H54 (cell line): ENCODE results near the gene SLC35F3.
"Not testable (repeated sequence)": the region's sequence is repeated elsewhere in the genome, so short reads cannot be mapped to it uniquely, and the experiment has no call there.

Experiments
- DNase-seq: peaks from one replicate; pipeline ENCODE4 v3.0.0; 2011; ENCODE audit warnings: low spot score, mixed read lengths; ENCODE audit not compliant: insufficient read length
- FAIRE-seq: peaks from 3 replicates; lab custom pipeline; 2011; peaks lifted over from hg19 to GRCh38; lab: Jason Lieb, UNC
- POLR2A ChIP-seq: IDR thresholded peaks from 2 replicates; pipeline ENCODE4 v1.6.1; 2011; ENCODE audit warnings: low read depth, mild to moderate bottlenecking, low read length

SLC35F3 gene

DNA sequence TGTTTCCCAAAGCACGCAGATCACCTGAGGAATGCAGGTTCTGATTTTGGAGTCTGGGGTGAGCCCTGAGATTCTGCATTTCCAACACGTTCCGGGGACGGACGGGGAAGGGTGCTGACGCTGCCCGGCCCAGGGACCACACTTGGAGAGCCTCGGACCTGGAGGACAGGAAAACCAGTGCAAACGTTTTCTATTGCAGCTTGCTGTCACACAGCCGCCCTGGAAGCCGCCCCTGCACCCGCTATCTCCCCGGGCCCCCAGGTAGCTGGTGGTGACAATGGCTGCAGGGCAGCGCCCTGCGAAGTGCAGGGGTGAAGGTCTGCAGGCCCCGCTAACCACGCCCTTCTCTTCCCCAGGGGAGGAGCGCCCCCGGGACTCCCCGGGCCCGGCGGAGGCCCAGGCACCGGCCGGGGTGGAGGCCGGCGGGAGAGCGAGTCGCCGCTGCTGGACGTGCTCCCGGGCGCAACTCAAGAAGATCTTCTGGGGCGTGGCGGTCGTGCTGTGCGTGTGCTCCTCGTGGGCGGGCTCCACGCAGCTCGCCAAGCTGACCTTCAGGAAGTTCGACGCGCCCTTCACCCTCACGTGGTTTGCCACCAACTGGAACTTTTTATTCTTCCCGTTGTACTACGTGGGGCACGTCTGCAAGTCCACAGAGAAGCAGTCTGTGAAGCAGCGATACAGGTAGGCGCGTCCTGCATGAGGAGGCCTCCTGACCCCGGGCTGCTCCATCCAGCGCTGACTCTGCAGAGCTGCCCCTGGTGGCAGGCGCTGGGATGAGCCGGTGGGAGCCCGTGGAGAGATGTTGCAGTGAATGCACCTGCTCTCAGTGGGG is 326.8 kb downstream of the SLC35F3 start:
- no peak for FAIRE-seq
- no peak for TF ChIP-seq POLR2A
- DNase-seq = no peak

DNA sequence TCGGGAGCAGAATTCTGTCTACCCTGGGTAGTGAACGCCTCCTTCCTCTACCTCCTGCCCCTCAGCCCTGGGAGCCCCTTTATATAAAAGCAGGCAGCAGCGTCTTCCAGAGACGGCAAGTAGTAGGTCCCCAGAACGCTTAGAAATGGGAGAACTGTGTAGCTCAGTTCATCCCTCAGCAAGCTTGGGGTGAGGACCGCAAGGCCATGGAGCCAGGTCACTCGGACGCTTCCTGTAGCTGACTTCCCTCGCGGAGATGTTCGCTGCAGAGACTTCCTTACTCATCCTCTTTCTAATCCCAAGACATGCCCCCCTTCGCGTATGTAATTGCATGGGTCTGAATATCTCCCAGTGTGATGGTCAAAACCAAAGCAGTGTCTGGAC is 327.4 kb downstream of the SLC35F3 start:
- DNase-seq = no peak
- TF ChIP-seq POLR2A = no peak
- no peak for FAIRE-seq

DNA sequence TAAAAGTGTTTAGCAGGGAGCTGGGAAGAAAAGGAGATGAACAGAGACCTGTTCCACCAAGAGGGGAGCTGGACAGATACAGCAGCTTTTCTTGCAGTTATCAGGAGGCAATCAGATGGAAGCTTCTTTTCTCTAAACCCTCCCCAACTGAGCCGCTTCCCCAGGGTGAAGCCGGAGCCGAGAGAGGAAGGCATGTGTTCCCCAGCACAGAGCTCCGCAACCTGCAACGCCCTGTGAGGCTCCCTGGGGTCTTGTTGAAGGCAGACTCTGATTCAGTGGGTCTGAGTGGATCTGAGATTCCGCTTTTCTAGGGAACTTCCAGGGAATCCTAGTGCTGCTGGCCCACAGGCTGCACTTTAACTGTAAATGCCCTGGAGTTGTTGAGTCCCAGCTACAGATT is 329.7 kb downstream of the SLC35F3 start:
- FAIRE-seq (no peak), DNase-seq (no peak)
- no peak for TF ChIP-seq POLR2A

DNA sequence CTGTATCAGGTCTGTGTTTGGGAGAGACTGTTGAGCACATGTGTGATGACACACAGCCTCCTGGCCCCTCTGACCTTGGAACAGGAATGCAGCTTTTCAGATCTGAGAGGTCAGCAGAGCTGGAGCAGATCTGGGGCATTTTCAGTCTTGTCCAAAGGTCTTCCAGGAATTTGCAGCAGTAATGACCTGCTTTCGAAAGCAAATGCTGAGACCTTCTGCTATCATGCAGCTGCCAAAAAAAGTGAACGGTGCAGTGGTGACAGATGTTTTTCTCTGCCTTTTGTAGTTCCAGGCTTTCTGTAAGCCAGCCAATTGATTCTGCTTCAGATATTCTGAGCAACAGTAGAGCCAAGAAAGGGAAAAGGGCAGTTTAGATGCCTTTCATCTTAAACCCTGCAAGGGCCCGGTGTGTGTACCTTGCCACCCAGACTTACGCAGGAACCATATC is 331.0 kb downstream of the SLC35F3 start:
- FAIRE-seq (no peak), DNase-seq (no peak)
- TF ChIP-seq POLR2A = no peak

DNA sequence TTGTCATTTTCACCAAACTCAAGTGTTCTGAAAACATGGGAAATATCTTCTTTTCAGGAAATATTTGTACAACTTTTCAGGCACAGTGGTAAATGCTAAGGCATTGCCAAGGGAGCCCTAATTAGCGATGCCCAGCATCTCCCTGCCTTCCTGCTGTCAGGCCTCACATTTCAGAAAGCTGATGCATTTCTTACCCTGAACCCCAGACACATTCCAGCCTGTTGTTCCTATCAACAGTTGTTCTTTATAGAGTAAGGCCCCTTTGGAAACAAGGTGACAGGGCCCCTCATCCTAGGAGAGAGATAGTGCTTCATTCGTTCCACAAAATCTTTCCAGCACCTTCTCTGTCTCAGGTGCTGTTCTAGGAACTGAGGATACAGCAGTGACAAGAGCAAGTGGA is 332.9 kb downstream of the SLC35F3 start:
- no peak for FAIRE-seq
- no peak for TF ChIP-seq POLR2A
- DNase-seq = no peak

DNA sequence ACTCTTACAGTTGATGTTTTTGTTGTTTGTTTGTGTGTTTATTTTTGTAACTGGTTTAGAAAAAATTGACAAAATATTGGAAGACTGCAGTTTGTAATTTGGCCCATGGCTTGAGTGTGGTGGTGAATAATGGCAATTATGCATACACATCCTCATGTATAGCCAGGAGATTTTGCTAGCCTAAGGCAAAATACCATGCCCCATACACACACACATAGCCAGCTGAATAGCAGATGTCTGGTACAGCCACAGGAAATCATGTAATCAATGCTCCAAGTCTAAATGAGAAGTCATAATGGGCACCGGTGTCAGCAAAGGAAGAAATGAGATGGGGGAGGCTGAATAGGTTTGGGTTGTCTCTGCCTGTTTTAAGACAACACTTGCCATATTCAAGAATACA is 333.6 kb downstream of the SLC35F3 start:
- no peak for FAIRE-seq

DNA sequence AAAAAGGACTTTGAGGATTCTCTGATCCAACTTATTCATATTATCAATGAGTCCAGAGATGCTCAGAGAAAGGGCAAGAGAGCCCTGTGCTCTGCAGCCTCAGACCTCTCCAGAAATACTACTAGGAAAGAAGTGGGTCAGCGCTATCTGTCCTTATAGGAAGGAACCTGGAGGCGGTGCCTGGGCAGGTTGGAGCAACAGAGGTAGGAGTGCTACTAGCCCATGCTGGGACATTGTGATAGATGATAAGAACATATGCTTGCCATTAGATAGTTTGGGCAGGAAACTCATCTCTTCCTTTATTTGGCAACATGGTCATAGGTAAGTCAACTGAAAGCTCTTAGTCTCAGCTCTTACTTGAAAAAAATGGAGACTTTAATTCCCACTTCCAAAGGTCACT is 335.0 kb downstream of the SLC35F3 start:
- FAIRE-seq (no peak), DNase-seq (no peak)
- TF ChIP-seq POLR2A = no peak

More for the DNA sequence above, 333.6 kb downstream of the SLC35F3 start:
- DNase-seq = no peak
- no peak for TF ChIP-seq POLR2A

DNA sequence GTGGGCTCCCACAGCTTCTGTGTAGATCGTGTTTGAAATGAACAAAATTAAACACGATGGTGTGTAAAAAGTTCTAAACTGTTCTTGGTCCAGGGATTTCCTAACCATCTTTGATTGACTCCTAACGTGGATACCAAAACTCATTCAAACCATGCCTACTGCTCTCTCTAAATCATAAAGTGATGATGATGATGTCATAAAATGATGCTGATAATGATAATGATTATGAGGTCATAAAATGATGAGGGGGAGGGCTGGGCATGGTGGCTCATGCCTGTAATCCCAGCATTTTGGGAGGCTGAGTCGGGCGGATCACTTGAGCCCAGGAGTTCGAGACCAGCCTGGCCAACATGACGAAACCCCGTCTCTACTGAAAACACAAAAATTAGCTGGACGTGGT is 335.5 kb downstream of the SLC35F3 start:
- no peak for TF ChIP-seq POLR2A
- DNase-seq (no peak), FAIRE-seq (no peak)

DNA sequence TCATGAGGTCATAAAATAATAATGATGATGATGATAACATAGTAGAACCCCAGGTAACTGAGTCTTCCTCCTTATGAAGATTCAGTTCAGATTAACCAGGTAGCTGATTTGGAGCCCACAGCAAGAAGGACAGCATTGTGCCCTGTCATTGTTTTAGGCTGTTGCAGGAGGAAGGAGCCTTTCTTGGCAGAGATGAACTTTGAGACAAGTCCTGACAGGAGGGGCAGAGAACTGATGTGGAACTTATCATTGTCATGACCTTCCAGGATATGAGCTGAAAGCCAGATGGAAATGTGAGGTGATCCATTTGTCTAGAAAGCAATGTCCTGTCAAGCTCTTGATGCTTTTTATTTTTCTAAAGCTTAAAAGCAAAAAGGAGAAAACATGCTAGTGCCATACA is 336.2 kb downstream of the SLC35F3 start:
- FAIRE-seq (no peak), DNase-seq (no peak)
- no peak for TF ChIP-seq POLR2A

DNA sequence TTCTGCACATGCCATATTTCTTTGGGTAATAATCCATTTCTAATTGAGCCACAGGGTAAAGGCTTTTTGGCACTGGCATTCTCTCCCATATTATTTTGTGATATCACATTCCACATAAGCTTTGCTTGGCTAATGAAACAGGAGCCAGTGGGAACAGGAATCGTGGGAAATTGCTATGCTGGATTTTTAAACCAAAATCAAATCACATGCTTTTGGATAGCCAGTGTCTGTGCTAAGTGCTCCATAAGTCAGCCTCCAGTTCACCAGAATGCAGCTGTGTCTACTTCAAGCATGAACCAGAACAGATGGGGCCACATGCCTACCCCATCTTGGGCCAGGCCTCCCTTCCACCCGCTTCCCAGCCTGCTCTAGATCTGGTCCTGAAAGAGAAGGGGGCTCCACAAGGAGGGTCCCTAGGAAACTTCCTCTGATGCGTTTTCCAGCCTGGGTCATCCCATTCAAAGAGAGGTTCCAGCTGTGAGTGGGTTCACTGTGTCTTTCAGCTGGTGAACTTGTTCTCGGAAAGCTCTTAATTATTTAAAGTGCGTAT is 337.5 kb downstream of the SLC35F3 start:
- no peak for TF ChIP-seq POLR2A
- DNase-seq (no peak), FAIRE-seq (no peak)

DNA sequence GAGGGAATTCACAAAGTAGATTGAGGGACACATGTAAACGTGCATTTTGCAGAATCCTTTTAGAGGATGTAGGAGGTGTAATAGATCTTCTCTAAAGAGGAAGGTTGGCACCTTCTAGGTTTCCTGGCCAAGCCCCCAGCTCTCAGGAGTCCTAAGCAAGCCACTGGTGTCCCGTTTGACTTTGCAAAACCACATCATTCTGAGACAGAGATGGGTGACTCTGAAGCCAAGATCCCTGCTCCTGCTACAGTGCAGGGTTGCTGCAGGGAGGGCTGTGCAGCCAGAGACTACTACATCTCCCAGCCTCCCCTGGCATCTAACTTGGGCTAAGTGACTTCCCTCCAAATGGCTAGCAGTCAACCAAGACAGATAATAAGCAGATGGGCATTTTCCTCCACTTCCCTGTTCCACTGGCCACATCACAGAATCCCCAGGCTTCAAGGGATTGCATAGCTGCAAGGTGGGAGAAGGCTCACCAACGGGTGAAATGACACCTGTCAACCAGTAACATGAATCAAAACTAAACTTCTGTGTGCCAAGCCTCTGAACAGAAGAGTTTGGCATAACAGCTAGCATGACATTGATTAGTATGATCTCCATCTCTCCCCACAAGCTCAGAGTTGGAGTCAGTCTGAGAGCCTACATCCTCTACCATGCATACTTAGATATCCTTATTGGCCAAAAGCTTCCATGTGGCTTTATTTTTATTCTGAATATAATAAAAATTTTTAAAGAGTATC is 339.2 kb downstream of the SLC35F3 start:
- no peak for TF ChIP-seq POLR2A
- no peak for DNase-seq
- FAIRE-seq = no peak

DNA sequence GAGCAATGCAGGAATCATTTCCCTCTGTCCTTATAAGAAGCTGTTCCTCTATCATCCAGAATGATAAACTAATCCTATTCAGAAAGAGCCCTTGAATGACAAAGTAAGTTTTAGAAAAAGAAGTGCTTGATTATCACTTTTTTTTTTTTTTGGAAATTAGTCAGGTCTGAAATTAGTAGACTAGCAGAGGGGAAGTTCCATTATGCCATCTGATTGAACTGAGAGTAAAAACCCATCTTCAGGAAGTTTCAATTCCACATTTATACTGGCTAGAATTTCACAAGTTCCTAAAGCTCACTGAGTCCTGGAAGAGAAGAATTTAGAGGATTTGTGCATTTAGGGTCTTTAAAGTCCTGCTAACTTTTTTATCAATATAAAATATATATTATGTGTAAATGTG is 340.0 kb downstream of the SLC35F3 start:
- TF ChIP-seq POLR2A = no peak
- FAIRE-seq (no peak), DNase-seq (no peak)

DNA sequence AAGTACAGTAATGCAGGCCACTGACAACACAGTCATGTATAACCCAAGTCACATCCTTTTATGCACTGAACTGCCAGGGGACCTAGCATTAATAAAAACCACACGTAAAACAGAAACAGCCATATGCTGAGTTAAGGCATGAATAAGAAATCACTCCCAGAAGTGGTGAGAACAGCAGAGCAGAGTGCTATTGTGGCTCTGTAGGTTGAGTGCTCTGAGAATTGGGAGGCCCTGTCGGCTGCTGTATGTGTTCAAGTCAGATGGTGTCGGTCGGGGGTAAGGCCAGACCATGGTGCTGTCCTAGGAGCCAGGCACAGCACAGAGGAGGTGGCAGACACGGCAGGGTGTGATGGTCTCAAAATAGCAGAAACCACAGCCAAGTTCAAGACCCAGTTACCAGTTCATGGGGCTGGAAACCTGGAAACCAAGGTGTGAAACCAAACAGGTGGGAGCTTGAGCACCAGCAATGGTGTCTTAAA is 342.2 kb downstream of the SLC35F3 start:
- FAIRE-seq (no peak), DNase-seq (no peak)
- no peak for TF ChIP-seq POLR2A

DNA sequence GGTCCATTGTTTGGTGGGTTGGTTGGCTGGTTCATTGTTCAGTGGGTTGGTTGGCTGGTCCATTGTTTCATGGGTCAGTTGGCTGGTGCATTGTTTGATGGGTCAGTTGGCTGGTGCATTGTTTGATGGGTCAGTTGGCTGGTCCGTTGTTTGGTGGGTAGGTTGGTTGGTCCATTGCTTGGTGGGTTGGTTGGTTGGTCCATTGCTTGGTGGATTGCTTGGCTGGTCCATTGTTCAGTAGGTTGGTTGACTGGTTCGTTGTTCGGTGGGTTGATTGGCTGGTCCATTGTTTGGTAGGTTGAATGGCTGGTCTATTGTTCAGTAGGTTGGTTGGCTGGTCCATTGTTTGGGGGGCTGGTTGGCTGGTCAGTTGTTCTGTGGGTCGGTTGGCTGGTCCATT is 343.3 kb downstream of the SLC35F3 start:
- not testable (repeated sequence) for FAIRE-seq, DNase-seq

DNA sequence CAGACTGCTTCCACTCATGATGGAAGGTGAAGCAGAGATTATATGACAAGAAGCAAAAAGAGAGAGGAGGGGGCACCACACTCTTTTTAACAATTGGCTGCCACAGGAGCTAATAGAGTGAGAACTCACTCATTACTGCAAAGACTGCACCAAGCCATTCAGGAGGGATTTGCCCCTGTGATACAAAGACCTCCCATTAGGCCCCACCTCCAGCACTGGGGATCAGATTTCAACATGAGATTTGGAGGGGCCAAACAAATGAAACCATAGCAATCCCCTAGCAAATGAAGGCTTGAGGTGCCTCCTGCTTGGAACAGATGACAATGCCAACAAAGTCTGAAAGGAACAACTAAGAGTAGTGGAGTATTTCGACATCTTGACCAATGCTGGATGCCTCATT is 346.3 kb downstream of the SLC35F3 start:
- TF ChIP-seq POLR2A = no peak

More for the DNA sequence above, 346.3 kb downstream of the SLC35F3 start:
- FAIRE-seq = no peak
- DNase-seq = no peak
